GM19455 (cell line): Measurements from ENCODE around the gene CCL1.
"Not testable (repeated sequence)": the region's sequence is repeated elsewhere in the genome, so short reads cannot be mapped to it uniquely, and the experiment has no call there.

ENCODE experiments used
- ATAC-seq: cut with Tn5 transposase; IDR thresholded peaks from one replicate; pipeline ENCODE4 v1.9.1; 2021; ENCODE audit not compliant: unreplicated experiment

The CCL1 gene

DNA sequence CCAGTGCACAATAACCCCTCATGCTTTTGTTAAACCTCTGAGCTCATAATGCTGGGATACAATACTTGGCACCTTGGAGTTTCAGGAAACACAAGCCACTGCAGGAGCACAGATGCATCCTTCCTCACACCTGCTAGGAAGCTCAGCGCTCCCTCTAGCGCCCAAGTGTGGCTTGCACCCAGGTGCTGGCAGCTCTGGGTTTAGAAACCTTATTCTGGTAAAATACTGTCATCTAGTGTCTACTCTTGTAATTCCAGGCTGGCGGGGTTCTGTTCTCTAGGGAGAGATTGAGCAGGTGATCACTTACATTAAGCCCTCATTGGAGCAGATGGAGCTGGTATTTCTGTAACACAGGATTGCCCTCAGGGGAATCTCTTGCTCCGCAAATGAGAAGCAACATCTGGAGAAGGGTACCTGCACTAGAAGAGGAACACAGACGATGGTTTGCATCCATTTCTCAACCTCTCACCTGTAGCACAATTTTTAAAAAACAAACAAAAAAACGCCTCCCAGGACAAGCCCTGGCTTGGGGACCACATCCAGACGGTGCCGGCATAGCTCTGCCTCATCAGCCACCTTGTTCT, 1.5 kb downstream of the CCL1 start:
- no peak for ATAC-seq

- no peak for ATAC-seq
Measured at GRCh38 chr17:34360601-34361270, 2.3 kb downstream of the CCL1 start.

DNA sequence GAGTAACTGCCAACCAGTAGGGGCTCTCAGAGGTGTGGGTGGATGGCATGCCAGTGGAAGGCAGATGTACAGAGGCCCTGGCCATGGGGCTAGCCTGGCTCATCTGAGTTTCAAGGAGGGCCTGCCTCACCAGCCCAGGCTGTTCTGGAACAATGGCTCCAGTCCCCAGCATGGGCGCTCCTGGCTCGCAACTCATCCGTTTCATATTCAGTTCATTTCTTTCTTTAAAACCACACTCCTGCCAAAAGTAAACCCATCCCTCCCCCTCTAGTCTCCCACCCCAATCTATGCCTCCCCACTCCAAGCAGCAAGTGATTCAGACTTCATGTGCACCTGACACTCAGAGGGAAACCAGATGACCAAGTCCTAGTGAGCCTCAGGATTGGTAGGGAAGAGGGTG, 4.4 kb downstream of the CCL1 start:
- ATAC-seq = no peak

- ATAC-seq = no peak
Measured at GRCh38 chr17:34357398-34357797, 5.6 kb downstream of the CCL1 start.

DNA sequence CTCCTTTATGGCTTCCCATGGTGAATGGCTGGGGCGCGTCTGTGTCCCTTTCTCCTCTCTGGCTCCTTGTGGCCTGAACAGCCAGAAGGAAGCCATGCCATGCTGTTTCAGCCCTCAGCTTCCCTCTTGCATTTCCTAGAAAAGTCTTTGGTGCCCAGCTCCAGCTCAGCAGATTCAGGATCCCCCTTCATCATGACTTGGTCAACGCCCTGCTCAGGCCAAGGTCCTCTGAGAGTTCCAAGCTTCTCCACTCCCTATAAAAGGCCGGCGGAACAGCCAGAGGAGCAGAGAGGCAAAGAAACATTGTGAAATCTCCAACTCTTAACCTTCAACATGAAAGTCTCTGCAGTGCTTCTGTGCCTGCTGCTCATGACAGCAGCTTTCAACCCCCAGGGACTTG, 6.8 kb downstream of the CCL1 start, which contains the start of gene CCL13:
TSS of gene CCL13 (plus strand) at position 287 of the 400 bp plus-strand sequence. CDS start at position 334, 47 bp downstream.
- ATAC-seq = no peak

DNA sequence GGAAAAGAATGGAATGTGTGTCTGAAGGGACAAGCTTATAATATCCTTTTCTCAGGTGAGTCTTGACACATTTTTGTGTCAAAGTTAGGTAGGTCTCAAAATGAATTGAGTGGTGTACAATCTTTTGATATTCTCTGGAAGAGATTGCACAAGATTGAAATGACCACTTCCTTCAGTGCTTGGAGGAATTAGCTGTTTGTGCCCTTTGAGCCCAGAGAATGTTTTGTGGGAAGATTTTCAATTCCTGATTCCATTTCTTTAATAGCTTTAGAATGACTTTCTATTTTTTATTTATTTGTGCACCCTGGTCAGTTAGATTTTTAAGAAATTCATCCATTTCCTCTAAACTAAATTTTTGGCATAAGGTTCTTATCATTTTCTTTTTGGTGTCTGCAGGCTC, 8.4 kb downstream of the CCL1 start:
- ATAC-seq = no peak

DNA sequence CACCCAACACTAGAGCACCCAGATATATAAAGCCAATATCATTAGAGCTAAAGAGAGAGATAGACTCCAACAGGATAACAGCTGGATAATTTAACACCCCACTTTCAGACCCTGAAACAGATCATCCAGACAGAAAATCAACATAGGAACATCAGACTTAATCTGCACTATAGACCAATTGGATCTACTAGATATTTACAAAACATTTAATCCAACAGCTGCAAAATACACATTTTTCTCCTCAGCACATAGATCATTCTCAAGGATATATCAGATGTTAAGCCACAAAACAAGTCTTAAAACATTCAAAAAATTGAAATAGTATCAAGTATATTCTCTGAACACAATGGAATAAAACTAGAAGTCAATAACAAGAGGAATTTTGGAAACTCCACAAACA, 10.8 kb downstream of the CCL1 start:
- no peak for ATAC-seq

GRCh38 chr17:34351096-34351495, 11.9 kb downstream of the CCL1 start:
- ATAC-seq = no peak

GRCh38 chr17:34349751-34350150, 13.3 kb downstream of the CCL1 start:
- no peak for ATAC-seq

- ATAC-seq = no peak
Measured at GRCh38 chr17:34347063-34347462, 16.0 kb downstream of the CCL1 start.

GRCh38 chr17:34341916-34342315, 21.1 kb downstream of the CCL1 start:
- ATAC-seq = no peak

- no peak for ATAC-seq
Measured at GRCh38 chr17:34339138-34339770, 23.8 kb downstream of the CCL1 start.

DNA sequence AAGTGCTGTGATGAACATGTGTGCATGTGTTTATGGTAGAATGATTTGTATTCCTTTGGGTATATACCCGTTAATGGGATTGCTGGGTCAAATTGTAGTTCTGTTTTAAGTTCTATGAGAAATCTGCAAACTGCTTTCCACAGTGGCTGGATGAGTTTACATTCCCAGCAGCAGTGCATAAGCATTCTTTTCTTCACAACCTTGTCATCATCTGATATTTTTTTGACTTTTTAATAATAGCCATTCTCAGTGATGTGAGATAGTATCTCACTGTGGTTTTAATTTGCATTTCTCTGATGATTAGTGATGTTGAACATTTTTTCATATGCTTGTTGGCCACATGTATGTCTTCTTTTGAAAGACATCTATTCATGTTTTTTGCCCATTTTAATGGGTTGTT, 25.3 kb downstream of the CCL1 start:
- ATAC-seq = no peak

GRCh38 chr17:34327580-34327979, 35.5 kb downstream of the CCL1 start:
- ATAC-seq = not testable (repeated sequence)

DNA sequence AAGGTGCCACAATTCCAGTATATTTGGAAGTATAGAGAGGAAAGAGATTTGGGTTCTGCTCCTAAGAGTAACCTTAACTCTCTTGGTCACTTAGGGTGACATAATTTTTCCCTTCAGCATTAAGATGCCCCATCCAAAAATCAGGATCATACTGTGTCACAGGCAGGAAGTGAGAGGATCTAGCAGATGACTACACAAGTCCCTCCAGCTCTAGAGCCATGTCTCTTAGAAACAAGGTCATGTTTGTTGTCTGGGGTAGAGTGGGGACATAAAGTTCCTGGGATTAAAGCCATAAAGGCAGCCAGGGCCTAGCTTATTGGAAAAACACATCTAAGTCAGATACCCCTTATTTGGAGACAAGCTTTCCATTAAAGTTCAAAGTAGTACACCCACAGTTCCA, 41.1 kb downstream of the CCL1 start:
- no peak for ATAC-seq

DNA sequence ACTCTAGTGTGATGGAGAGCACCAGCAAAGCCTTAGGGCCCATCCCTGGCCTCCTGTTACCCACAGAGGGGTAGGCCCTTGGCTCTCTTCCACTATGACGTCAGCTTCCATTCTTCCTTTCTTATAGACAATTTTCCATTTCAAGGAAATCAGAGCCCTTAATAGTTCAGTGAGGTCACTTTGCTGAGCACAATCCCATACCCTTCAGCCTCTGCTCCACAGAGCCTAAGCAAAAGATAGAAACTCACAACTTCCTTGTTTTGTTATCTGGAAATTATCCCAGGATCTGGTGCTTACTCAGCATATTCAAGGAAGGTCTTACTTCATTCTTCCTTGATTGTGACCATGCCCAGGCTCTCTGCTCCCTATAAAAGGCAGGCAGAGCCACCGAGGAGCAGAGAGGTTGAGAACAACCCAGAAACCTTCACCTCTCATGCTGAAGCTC, 44.0 kb downstream of the CCL1 start, which contains the start of gene CCL8:
TSS of gene CCL8 (plus strand) at position 397 of the 445 bp plus-strand sequence. CDS start 67 bp downstream, outside the sequence.
- ATAC-seq = no peak

DNA sequence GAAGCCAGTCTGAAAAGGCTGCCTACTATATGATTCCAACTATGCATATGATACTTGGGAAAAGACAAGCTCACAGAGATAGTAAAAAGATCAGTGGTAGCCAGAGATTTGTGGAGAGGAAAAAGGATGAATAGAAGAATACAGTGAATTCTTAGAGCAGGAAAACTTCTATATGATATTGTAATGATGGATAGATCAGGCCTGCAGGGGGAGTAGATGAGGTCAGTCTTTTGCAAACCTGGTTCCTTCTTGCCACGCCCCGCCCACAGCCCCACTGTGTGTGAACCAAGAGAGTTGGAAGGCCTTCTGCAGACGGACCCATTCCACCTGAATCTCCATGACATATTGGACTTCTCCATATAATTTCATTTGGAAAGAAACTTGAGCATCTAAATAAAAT, 44.6 kb downstream of the CCL1 start:
- no peak for ATAC-seq

- ATAC-seq = no peak
Measured at GRCh38 chr17:34314279-34314678, 48.8 kb downstream of the CCL1 start.

- no peak for ATAC-seq
Measured at GRCh38 chr17:34313164-34313563, 49.9 kb downstream of the CCL1 start.

- ATAC-seq = no peak
Measured at GRCh38 chr17:34312080-34312479, 51.0 kb downstream of the CCL1 start.

DNA sequence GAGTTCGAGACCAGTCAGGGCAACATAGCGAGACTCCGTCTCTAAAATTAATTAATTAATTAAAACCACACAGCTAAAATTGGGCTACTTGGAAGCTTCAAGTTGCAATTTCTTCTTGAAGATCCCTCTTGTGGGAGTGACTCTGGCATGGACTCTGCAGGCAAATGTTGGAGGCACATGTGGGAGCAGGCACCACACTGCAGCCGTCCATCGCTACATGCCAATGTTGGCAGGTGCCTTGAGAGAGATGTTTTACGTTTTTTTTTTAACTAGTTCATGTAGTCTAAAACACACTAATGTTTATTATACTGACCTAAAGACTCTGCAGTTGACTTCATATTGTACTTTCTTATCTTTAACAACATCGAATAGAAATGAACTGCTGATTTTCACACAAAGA, 51.7 kb downstream of the CCL1 start:
- no peak for ATAC-seq
